ENCODE data around the gene CTDSPL.

DNA sequence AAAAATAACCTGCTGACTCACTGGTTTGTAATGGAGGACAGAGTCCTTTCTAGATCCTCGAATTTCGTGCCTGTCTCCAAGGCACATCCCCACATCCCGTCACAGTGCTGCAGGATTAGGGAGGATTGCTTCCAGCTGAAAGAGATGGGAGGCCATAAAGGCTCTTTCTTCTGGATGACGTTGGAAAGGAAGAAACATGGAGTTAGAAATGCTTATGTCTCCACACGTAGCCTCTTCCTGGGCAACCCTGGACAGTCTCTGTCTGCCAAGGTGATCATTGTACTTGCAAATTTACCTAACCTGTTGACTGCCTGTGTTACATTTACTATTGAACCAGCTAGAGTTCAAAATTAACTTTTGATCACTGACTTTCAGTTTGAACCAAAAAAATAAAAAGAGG is 101.3 kb downstream of the CTDSPL start:
- TF ChIP-seq, protein P1, sequence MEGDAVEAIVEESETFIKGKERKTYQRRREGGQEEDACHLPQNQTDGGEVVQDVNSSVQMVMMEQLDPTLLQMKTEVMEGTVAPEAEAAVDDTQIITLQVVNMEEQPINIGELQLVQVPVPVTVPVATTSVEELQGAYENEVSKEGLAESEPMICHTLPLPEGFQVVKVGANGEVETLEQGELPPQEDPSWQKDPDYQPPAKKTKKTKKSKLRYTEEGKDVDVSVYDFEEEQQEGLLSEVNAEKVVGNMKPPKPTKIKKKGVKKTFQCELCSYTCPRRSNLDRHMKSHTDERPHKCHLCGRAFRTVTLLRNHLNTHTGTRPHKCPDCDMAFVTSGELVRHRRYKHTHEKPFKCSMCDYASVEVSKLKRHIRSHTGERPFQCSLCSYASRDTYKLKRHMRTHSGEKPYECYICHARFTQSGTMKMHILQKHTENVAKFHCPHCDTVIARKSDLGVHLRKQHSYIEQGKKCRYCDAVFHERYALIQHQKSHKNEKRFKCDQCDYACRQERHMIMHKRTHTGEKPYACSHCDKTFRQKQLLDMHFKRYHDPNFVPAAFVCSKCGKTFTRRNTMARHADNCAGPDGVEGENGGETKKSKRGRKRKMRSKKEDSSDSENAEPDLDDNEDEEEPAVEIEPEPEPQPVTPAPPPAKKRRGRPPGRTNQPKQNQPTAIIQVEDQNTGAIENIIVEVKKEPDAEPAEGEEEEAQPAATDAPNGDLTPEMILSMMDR (IDR thresholded peaks at IDR 0.05; ENCODE audit: low read length) = no peak
- TF ChIP-seq EZH2phosphoT487 (IDR thresholded peaks at IDR 0.05; ENCODE audit: low read length) (no peak), EZH2 (optimal IDR thresholded peaks at IDR 0.05; ENCODE audit: low read depth, low read length) (no peak)
